Tibial artery (tissue), 4 donors: ENCODE results near the gene KDM6B.
"Not testable (repeated sequence)": the region's sequence is repeated elsewhere in the genome, so short reads cannot be mapped to it uniquely, and the experiment has no call there.

ENCODE experiments used
- DNase-seq, 2 donors: peaks; one replicate each; pipeline ENCODE4 v3.0.0-alpha.2; 2019
- H3K27ac ChIP-seq, 2 donors: fragments of 200-600 bp; sonication (generic) in 1 of 2; 1 replicate in 1 of 2; 2 replicates in 1 of 2; pipeline ENCODE4 v1.5.1; 2018 to 2019; ENCODE audit warnings: mild to moderate bottlenecking in 1 of 2
- H3K27me3 ChIP-seq, 2 donors: fragments of 200-600 bp; sonication (generic) in 1 of 2; one replicate each; pipeline versions ENCODE4 v1.5.1 to v1.6.0; 2016 to 2019
- H3K36me3 ChIP-seq, 3 donors: fragments of 200-600 bp; sonication (generic) in 2 of 3; one replicate each; pipeline ENCODE4 v1.5.1; 2016 to 2019; ENCODE audit warnings: mild to moderate bottlenecking in 2 of 3
- H3K4me1 ChIP-seq, 4 donors: fragments of 200-600 bp; sonication (generic) in 2 of 4; 1 replicate in 3 of 4; 2 replicates in 1 of 4; pipeline ENCODE4 v1.5.1; 2016 to 2019
- H3K4me3 ChIP-seq, 2 donors: fragments of 200-600 bp; sonication (generic) in 1 of 2; 1 replicate in 1 of 2; 2 replicates in 1 of 2; pipeline ENCODE4 v1.5.1; 2018 to 2019; ENCODE audit warnings: mild to moderate bottlenecking in 2 of 2
- H3K9me3 ChIP-seq, 3 donors: fragments of 200-600 bp; sonication (generic) in 1 of 3; one replicate each; pipeline ENCODE4 v1.5.1; 2016 to 2019
- intact Hi-C: fragments of 100-400 bp; cut with DNase I; formaldehyde crosslinking; loops from one replicate; pipeline ENCODE4 v1.15.0; 2023; ENCODE audit warnings: low total_unique reads
- TF ChIP-seq, protein P1 (sequence below), 2 experiments: fragments of 200-600 bp in 1 of 2; fragments of 450-650 bp in 1 of 2; IDR thresholded peaks; one replicate each; pipeline ENCODE4 v1.5.1; 2017 to 2019; ENCODE audit warnings: antibody characterized with exemption in 2 of 2, mild to moderate bottlenecking in 1 of 2, moderate library complexity in 1 of 2

The KDM6B gene

DNA sequence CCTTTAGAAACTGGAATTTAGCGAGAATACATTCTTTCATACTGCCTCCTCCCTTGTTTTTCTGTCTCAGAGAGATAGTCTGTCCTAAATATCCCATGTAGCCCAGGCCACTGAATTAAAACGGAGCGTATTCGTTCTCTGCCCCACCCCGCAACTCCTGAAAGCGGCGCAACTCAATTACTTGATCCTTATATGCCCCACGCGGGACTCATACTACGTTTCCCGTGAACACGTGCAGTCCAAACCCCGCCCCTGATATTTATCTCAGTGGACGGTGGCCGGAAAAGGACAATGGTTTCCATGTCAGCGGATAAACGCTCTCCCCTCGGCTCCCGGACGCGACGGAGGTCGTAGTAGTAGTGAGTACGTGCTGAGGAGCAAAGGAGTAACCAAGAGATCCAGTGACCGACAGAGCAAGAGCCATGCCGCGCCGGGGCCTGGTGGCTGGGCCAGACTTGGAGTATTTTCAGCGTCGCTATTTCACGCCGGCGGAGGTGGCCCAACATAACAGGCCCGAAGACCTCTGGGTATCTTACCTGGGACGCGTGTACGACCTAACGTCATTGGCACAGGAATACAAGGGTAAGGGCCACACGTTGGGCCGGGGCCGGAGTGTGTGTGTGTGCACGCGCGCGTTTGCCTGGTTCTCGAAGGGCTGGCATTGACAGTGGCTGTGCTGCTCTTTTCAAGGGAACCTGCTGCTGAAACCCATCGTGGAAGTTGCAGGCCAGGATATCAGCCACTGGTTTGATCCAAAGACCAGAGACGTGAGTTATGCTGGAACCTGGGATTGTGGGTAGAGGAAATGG, 23.9 kb downstream of the KDM6B start, which contains the start of gene CYB5D1:
Gene CYB5D1 (plus strand): TSS at position 291 of the 809 bp plus-strand sequence. CDS start 132 bp downstream, at position 423.
- H3K27ac ChIP-seq, result peak within 1 kb of the TSS; percentile 89 to 90
- intact Hi-C loops, result loop anchor here (10.0 kb wide), 1 partner anchor 113 kb away; no protein-coding TSS in a partner anchor
- TF ChIP-seq, protein P1, sequence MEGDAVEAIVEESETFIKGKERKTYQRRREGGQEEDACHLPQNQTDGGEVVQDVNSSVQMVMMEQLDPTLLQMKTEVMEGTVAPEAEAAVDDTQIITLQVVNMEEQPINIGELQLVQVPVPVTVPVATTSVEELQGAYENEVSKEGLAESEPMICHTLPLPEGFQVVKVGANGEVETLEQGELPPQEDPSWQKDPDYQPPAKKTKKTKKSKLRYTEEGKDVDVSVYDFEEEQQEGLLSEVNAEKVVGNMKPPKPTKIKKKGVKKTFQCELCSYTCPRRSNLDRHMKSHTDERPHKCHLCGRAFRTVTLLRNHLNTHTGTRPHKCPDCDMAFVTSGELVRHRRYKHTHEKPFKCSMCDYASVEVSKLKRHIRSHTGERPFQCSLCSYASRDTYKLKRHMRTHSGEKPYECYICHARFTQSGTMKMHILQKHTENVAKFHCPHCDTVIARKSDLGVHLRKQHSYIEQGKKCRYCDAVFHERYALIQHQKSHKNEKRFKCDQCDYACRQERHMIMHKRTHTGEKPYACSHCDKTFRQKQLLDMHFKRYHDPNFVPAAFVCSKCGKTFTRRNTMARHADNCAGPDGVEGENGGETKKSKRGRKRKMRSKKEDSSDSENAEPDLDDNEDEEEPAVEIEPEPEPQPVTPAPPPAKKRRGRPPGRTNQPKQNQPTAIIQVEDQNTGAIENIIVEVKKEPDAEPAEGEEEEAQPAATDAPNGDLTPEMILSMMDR (IDR thresholded peaks at IDR 0.05), result no peak
- peak within 1 kb of the TSS; percentile 66 to 77 for H3K4me3 ChIP-seq
- H3K27me3 ChIP-seq, result no peaks in the 10 kb centered on the region
- no peaks in the 10 kb centered on the region for H3K9me3 ChIP-seq
- peaks cover 4 to 12% (median 11%) of the 10 kb centered on the region in 3 donors for H3K36me3 ChIP-seq
- DNase-seq, result peak; percentile 95 to 96
- H3K4me1 ChIP-seq, result peaks cover 0 to 39% (median 34%) of the 10 kb centered on the region in 4 donors

DNA sequence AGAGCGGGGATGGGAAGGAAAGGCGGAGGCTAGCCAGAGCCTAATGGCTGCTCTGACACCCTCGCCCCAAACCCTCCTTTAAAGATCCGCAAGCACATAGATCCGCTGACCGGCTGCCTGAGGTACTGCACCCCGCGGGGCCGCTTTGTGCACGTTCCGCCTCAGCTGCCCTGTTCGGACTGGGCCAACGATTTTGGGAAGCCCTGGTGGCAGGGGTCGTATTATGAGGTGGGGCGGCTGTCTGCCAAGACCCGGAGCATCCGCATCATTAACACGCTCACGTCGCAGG, 24.4 kb downstream of the KDM6B start:
- Histone ChIP-seq H3K36me3 (peaks cover 0 to 6% (median 6%) of the 10 kb centered on the region in 3 donors), H3K4me3 (peak overlapping the region; percentile 66 to 77), H3K27ac (peak overlapping the region; percentile 89 to 90), H3K9me3 (no peaks in the 10 kb centered on the region), H3K4me1 (peaks cover 0 to 39% (median 34%) of the 10 kb centered on the region in 4 donors), H3K27me3 (no peaks in the 10 kb centered on the region)
- peak in 1 of 2 donors; percentile 68 for DNase-seq
- TF ChIP-seq, protein P1 (IDR thresholded peaks at IDR 0.05), result peak in 1 of 2 experiments; percentile 26
- intact Hi-C loops, result loop anchor here (10.0 kb wide), 1 partner anchor 114 kb away; no protein-coding TSS in a partner anchor

DNA sequence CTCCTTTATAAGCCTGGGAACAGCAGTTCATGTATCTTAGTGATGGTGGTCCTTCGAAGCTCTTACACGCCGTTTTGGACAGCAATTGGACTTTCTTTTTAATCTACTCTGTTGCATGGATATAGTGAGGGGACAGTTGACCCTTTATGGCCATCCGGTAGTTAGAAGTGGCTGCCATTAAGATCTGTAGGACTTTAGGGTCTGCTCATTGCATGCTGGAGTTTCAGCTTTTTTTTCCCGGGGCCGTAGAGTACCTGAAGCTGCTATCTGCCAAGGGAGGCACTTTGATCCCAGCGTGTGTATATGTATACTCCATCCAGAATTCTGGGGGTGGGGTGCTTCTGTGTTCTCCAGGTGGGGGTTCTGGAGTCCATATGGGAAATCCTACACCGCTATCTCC, 25.0 kb downstream of the KDM6B start:
- Histone ChIP-seq H3K27me3 (no peaks in the 10 kb centered on the region), H3K9me3 (no peaks in the 10 kb centered on the region), H3K4me1 (peaks cover 0 to 39% (median 34%) of the 10 kb centered on the region in 4 donors), H3K27ac (peak overlapping the region; percentile 89 to 90), H3K4me3 (peak overlapping the region; percentile 66 to 77), H3K36me3 (peaks cover 0 to 3% (median 1%) of the 10 kb centered on the region in 3 donors)
- intact Hi-C loops, result loop anchor here (10.0 kb wide), 1 partner anchor 114 kb away; no protein-coding TSS in a partner anchor
- no peak for DNase-seq
- TF ChIP-seq, protein P1 (IDR thresholded peaks at IDR 0.05), result no peak

DNA sequence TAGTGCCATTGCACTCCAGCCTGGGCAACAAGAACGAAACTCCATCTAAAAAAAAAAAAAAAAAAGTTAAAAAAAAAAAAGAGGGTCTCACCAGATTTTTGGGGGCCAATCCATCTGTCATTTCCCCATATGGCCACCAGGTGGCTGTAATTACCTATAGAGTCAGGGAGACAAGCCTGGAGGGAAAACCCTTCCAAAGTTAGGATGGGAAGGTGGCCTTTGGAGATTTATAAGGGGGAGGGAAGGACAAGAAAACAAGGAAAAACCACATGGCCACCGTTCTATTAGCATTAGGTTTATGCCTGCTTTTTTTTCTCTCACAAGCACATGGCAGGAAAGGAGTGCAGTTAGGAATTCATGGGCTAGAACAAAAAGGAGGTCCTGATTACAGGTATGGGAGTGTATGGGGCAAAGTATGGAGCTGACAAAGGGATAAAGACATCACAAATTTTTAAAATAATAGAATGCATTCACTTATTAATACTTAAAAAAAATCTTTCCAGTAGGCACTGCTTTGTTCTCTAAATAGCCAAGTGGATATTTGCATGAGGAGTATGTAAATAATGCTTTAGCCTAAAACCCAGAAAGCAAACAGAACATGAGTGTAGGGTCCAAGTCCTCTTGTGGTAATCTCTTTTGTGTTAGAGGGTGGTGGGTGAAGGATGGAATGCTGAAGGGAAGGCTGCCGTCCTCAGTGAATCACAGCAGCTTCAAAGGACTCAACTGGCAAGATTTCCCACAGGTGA, 28.8 kb downstream of the KDM6B start:
- H3K27me3 ChIP-seq, result no peaks in the 10 kb centered on the region

DNA sequence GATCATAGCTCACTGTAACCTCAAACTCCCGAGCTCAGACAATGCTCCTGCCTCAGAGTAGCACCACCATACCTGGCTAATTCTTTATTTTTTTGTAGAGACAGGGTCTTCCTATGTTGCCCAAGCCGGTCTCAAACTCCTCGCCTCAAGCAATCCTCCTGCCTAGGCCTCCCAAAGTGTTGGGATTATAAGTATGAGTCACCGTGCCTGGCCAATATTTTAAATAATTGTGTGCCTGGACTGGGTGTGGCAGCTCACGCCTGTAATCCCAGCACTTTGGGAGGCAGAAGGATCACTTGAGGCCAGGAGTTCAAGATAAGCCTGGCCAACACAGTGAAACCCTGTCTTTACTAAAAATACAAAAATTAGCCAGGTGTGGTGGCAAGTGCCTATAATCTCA, 30.4 kb downstream of the KDM6B start:
- not testable (repeated sequence) for H3K36me3 ChIP-seq, H3K27me3 ChIP-seq, H3K27ac ChIP-seq, DNase-seq, H3K4me3 ChIP-seq, H3K9me3 ChIP-seq, H3K4me1 ChIP-seq
- intact Hi-C loops, result loop anchor here (5.0 kb wide), 2 partner anchors 33 to 123 kb away; no protein-coding TSS in a partner anchor

More for the DNA sequence above, 28.8 kb downstream of the KDM6B start:
- DNase-seq, result no peak
- no peak overlapping the region for H3K27ac ChIP-seq
- peaks cover 0 to 16% (median 12%) of the 10 kb centered on the region in 4 donors for H3K4me1 ChIP-seq
- peaks cover 0 to 9% (median 0%) of the 10 kb centered on the region in 3 donors for H3K36me3 ChIP-seq
- H3K9me3 ChIP-seq, result no peaks in the 10 kb centered on the region
- TF ChIP-seq, protein P1 (IDR thresholded peaks at IDR 0.05), result peak; percentile 69 to 86
- no peak overlapping the region for H3K4me3 ChIP-seq
- intact Hi-C loops, result loop anchor here (5.0 kb wide), 2 partner anchors 34 to 124 kb away; no protein-coding TSS in a partner anchor
